ENCODE data around the gene DIPK1B. TPM values are rescaled to one million over a fixed set of nuclear protein-coding genes. Genes with fewer than 3 reads are reported as not detected.
A peak's percentile ranks its signal among the peaks of the same experiment; 100 is the strongest.

The DIPK1B gene
- total and polyA plus RNA-seq, 2 experiments from 2014 or later, result 18.7 to 60.0 TPM

GRCh38 chr9:136718345-136719194, 6.2 kb downstream of the DIPK1B start:
- Histone ChIP-seq H3K79me2 (replicated peaks; ENCODE audit: insufficient read depth) (peaks cover 6% of the 10 kb centered on the region; the same call in 1 of the 2 replicates), H3K36me3 (ENCODE audit: insufficient read depth) (no peaks in the 10 kb centered on the region), H3K4me3 (no peak overlapping the region), H3K9me2 (ENCODE audit: insufficient read depth) (no peaks in the 10 kb centered on the region), H2AFZ (no peak overlapping the region), H3K4me2 (no peak overlapping the region), H3K27ac (ENCODE audit: low read depth) (no peak overlapping the region), H3F3A (replicated peaks; ENCODE audit: low read depth) (peaks cover 11% of the 10 kb centered on the region), H4K20me1 (replicated peaks; ENCODE audit: insufficient read depth) (peaks cover 8% of the 10 kb centered on the region), H3K4me1 (ENCODE audit: insufficient read depth) (no peaks in the 10 kb centered on the region; the same call in 1 of the 2 replicates), H3K27me3 (ENCODE audit: insufficient read depth) (no peaks in the 10 kb centered on the region)
- H3K27me3 Mint-ChIP-seq (ENCODE audit: insufficient read depth, low read depth, poor library complexity), result peaks cover 23% of the 10 kb centered on the region
- H3K36me3 Mint-ChIP-seq (ENCODE audit: low read depth), result peaks cover 12% of the 10 kb centered on the region
- no peak overlapping the region for H3K27ac Mint-ChIP-seq
- no peak for DNase-seq (ENCODE audit: low spot score)
- TF ChIP-seq STAT1 (IDR thresholded peaks at IDR 0.05; ENCODE audit: unreplicated experiment), result no peak
- TF ChIP-seq REST (IDR thresholded peaks at IDR 0.05; ENCODE audit: unreplicated experiment), result no peak
- no peak for TF ChIP-seq EZH2 (IDR thresholded peaks at IDR 0.05; ENCODE audit: low read depth, unreplicated experiment)
- TF ChIP-seq CTCF (conservative IDR thresholded peaks at IDR 0.05; ENCODE audit: low read depth in 2 of 2), result no peak
- no peak for TF ChIP-seq POLR2AphosphoS5 (IDR thresholded peaks at IDR 0.05; ENCODE audit: low read depth)
- H3K4me3 Mint-ChIP-seq, result no peak overlapping the region
- no peaks in the 10 kb centered on the region for H3K9me3 Mint-ChIP-seq
- H3K4me1 Mint-ChIP-seq, result peaks cover 5% of the 10 kb centered on the region; the same call in 2 of the 3 replicates
- ATAC-seq, result no peak

GRCh38 chr9:136719195-136719880, 7.0 kb downstream of the DIPK1B start:
- Histone ChIP-seq H3K36me3 (ENCODE audit: insufficient read depth) (peaks cover 3% of the 10 kb centered on the region; the same call in 1 of the 2 replicates), H3K4me1 (ENCODE audit: insufficient read depth) (no peaks in the 10 kb centered on the region; the same call in 1 of the 2 replicates), H3K27ac (ENCODE audit: low read depth) (no peak overlapping the region), H3F3A (replicated peaks; ENCODE audit: low read depth) (peaks cover 19% of the 10 kb centered on the region), H4K20me1 (replicated peaks; ENCODE audit: insufficient read depth) (peaks cover 6% of the 10 kb centered on the region), H3K4me3 (no peak overlapping the region), H3K9me2 (ENCODE audit: insufficient read depth) (no peaks in the 10 kb centered on the region), H3K27me3 (ENCODE audit: insufficient read depth) (no peaks in the 10 kb centered on the region), H3K4me2 (no peak overlapping the region), H3K79me2 (replicated peaks; ENCODE audit: insufficient read depth) (no peaks in the 10 kb centered on the region; the same call in 1 of the 2 replicates), H2AFZ (no peak overlapping the region)
- peaks cover 6% of the 10 kb centered on the region for H3K4me1 Mint-ChIP-seq
- H3K4me3 Mint-ChIP-seq, result no peak overlapping the region
- ATAC-seq (peak; percentile 7), DNase-seq (ENCODE audit: low spot score) (no peak)
- H3K36me3 Mint-ChIP-seq (ENCODE audit: low read depth), result peaks cover 20% of the 10 kb centered on the region
- no peak for TF ChIP-seq ZNF114 (CRISPR knock-in tag; IDR thresholded peaks at IDR 0.05)
- no peak for TF ChIP-seq POLR2AphosphoS5 (IDR thresholded peaks at IDR 0.05; ENCODE audit: low read depth)
- TF ChIP-seq STAT1 (IDR thresholded peaks at IDR 0.05; ENCODE audit: unreplicated experiment), result no peak
- no peak for TF ChIP-seq EZH2phosphoT487 (IDR thresholded peaks at IDR 0.05; ENCODE audit: unreplicated experiment)
- 0 out of 4 replicates have a peak, but pooled peaks of 1 of the 2 experiments have one; percentile 6 for TF ChIP-seq CTCF (conservative IDR thresholded peaks at IDR 0.05; ENCODE audit: low read depth in 2 of 2)
- no peak for TF ChIP-seq NANOG (IDR thresholded peaks at IDR 0.05; ENCODE audit: borderline replicate concordance)
- H3K9me3 Mint-ChIP-seq, result no peaks in the 10 kb centered on the region
- peaks cover 28% of the 10 kb centered on the region for H3K27me3 Mint-ChIP-seq (ENCODE audit: insufficient read depth, low read depth, poor library complexity)
- no peak overlapping the region for H3K27ac Mint-ChIP-seq

Data from GM23338 (cell line).